D721Med (cell line): Measurements from ENCODE around the gene EMP1.

Experiments used
- DNase-seq: peaks from one replicate; pipeline ENCODE4 v3.0.0; 2011; ENCODE audit warnings: low spot score; ENCODE audit not compliant: insufficient read length
- FAIRE-seq: peaks from 2 replicates; lab custom pipeline; 2011; peaks lifted over from hg19 to GRCh38; lab: Jason Lieb, UNC
- TF ChIP-seq, protein P1 (sequence below): IDR thresholded peaks from 2 replicates; pipeline ENCODE4 v1.5.1; 2012; ENCODE audit warnings: mild to moderate bottlenecking, control low read depth; ENCODE audit not compliant: insufficient read depth; ENCODE audit errors: missing control alignments

The EMP1 gene

DNA sequence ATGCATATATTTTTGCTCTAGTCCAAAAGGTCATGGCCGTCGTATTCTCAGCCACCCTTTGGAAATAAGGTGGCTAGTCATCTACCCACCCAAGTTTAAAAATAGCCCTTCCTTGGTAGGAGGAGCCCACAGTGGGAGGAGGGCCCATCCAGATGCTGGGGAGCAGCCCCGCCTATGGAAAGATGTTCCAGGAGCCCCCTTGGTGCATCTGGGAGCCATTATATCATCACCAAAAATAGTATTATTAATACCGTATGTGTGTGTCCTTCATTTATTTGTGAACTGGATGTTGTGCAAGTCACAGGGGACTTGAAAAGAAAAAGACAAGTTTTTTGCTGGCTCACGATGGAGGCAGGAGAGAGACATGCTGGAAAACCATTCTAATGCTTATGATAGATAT, 34.0 kb downstream of the EMP1 start:
- FAIRE-seq (no peak), DNase-seq (no peak)
- TF ChIP-seq, protein P1, sequence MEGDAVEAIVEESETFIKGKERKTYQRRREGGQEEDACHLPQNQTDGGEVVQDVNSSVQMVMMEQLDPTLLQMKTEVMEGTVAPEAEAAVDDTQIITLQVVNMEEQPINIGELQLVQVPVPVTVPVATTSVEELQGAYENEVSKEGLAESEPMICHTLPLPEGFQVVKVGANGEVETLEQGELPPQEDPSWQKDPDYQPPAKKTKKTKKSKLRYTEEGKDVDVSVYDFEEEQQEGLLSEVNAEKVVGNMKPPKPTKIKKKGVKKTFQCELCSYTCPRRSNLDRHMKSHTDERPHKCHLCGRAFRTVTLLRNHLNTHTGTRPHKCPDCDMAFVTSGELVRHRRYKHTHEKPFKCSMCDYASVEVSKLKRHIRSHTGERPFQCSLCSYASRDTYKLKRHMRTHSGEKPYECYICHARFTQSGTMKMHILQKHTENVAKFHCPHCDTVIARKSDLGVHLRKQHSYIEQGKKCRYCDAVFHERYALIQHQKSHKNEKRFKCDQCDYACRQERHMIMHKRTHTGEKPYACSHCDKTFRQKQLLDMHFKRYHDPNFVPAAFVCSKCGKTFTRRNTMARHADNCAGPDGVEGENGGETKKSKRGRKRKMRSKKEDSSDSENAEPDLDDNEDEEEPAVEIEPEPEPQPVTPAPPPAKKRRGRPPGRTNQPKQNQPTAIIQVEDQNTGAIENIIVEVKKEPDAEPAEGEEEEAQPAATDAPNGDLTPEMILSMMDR = no peak

DNA sequence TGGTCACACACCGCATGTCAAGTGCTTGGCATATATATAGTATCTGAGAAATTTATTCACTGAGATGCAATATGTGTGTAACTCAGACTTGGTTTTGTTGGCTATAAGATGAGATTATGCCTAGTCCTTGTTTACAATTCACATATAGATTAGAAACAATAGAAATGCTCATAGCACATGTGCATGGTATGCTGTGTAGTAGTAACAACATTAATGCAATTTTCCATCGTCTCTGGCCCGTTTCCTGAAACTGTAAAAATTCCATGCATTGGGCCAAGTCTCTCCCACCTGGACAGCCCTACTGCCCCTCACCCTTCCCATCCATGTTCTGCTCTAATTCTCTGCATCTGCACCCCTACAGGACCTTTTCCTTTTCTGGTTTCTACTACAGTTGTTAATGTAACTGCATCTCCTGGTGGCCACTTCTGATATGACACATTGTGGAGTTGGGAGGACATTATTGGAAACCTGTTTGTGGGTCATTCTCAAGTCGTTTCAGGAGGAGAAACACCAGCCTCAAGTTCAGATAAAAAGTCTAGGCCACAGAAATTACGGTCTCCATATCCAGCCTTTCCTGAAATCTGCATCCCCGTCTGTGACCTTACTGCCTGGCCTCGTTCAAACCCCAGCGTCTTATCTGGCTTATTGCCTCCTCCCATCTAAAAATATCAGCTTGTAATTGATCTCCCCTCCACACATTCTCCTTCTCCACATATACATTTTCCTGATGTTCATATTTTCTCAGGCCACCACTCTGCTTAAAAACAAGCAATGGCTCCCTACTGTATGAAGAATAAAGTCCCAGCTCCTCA, 37.5 kb downstream of the EMP1 start:
- no peak for FAIRE-seq
- TF ChIP-seq, protein P1 = peak; percentile 58
- DNase-seq = no peak

DNA sequence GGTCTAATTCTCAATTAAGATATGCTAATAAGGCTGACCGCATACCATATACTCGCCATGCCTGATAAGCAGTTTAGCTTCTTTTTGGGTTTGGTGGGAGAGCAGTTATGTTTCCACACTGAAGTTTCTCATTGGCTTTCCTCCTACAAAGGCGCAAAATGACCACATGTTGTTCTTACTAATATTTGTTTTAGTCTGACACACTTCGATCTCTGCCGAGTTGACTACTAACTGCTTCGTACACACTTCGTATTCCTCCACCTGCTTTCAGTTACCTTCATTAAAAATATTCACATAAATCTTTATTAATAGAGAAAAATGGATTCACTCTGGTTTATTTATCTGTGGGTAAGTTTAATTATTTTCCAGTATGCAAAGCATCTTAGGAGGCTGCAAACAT, 41.7 kb downstream of the EMP1 start:
- FAIRE-seq = no peak
- DNase-seq = no peak
- TF ChIP-seq, protein P1 = no peak

DNA sequence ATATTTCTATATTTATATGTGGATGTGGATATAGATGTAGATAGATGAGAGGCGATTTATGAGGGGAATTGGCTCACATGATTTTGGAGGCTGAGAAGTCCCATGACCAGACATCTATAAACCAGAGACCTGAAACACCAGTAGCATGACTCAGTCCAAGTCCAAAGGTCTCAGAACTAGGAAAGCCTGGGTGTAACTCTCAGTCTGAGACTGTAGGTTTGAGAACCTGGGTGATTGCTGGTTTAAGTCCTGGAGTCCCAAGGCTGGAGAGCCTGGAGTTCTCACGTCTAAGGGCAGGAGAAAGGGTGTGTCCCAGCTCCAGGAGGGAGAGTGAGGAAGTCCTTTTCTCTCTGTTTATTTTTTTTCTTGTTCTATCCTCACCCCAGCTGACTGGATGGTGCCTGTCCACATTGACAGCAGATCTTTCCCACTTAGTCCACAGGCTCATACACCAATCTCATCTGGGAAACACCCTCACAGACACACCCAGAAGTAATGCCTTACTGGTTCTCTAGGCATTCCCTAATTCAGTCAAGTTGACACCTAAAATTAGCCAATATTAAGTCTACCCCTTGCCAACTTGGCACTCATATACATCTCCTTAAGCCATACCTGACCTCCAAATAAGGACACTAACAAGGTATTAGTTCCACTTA, 45.4 kb downstream of the EMP1 start:
- TF ChIP-seq, protein P1 = no peak
- DNase-seq (no peak), FAIRE-seq (no peak)

DNA sequence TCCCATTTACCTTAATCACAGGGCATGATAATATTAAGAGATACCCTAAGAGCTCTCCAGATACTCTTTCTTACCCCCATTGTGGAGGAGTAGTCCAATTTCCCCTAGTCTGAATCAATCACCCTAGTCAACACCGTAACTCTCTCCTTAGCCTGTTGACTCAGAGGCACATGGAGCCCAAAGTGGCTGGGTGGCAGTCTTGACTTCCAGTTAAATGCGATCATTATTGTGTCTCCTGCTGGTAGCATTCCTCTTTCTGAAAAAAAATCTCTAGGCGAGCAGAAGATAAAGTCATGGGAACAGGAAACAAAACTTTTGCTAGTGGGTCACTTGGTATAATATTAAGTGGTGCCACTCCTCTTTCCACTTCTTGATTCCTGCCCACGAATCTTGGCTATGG, 46.4 kb downstream of the EMP1 start:
- TF ChIP-seq, protein P1 = no peak
- FAIRE-seq = no peak
- no peak for DNase-seq

DNA sequence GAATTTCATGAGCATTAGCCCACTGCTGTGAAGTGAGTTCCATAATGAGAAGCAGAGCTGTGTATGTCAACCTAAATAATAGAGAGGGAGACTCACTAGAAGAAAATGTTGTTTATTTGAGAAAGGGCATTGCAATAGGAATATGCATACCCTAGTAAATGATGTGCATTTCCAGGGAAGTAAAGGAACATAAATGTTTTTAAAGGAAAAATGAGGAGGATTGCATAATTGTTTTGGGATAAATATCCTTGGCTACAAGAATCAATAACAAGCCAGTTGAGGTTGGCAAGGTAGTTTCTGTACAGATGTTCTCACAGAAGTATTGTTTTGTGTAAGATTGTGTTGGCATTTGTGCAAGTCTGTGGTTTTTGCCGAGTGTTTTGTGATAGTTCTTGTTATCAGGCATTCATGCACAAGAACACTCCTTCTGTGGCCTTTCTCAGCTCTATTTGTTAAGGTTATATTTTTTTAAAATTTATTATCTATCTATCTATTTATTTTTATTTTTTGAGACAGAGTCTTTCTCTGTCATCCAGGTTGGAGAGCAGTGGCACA, 47.1 kb downstream of the EMP1 start:
- TF ChIP-seq, protein P1 = no peak
- DNase-seq = no peak
- no peak for FAIRE-seq

DNA sequence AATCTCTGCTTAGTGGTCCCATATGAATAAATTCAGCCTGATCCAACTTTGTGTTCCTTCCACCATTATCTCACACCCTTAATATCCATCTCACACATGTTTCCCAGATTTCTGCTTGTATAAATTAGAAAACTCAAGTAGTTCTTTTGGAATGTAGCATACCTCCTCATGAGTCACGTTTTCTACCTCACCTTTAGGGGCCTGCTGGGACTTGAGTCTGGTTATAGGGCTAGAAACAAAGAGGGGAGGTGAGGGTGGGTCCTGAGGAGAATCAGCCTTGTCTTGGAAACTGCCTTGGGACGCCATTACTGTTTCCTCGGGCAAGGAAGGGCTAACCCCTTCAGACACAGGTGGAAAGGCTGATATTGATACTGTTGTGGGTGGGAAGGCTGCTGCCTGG, 51.1 kb downstream of the EMP1 start:
- FAIRE-seq (no peak), DNase-seq (no peak)
- TF ChIP-seq, protein P1 = no peak
